ENCODE measurements around the gene SEPTIN8. TPM values are rescaled to one million over a fixed set of nuclear protein-coding genes. Genes with fewer than 3 reads are reported as not detected.

The SEPTIN8 gene
- total and polyA plus RNA-seq, 2 of the 8 experiments (the other 6 are each of a cell fraction or from before 2014, with no cell fraction given), result 21.2 to 33.0 TPM

DNA sequence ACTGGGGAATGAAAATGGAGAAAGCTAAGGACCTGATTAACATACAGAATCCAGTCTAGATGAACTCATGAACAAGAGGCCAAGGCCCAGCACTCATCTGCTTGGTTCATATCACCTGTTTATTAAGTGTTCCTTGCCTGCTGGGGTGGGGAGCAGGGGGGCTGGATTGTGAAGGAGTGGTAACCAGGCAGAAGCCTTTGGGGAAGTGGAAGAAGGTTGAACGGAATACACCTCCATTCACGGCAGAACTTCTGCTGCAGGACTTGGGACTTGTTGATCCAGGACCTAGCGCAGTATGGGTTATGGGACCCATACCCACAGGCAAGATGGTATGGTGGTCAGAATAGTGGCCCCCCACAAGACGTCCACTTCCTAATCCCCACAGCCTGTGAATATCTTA is 8.8 kb upstream of the SEPTIN8 start:
- Histone ChIP-seq H4K91ac (replicated peaks; ENCODE audit: insufficient read length, low read length) (no peak overlapping the region), H3K9me3 (ENCODE audit: insufficient read depth in 2 of 2, low read depth in 1 of 2, low read length in 1 of 2) (no peaks in the 10 kb centered on the region), H3K4ac (replicated peaks; ENCODE audit: insufficient read length, low read depth, low read length) (no peak overlapping the region), H3K4me3 (ENCODE audit: extremely low read depth in 1 of 4, insufficient read depth in 2 of 4, low read depth in 3 of 4, low read length in 4 of 4) (no peak overlapping the region), H3K27ac (ENCODE audit: low read depth, low read length) (no peak overlapping the region), H4K8ac (ENCODE audit: extremely low read depth, insufficient read depth, low read length) (no peak overlapping the region), H3K79me2 (ENCODE audit: control insufficient read depth in 1 of 2, insufficient read depth in 2 of 2, low read length in 2 of 2) (no peaks in the 10 kb centered on the region), H2AK5ac (ENCODE audit: low read depth, low read length) (no peak overlapping the region), H3K4me2 (ENCODE audit: insufficient read depth in 1 of 2, low read depth in 2 of 2, low read length in 2 of 2) (no peak overlapping the region), H3K36me3 (ENCODE audit: control insufficient read depth in 2 of 4, insufficient read depth in 4 of 4, low read length in 3 of 4) (no peaks in the 10 kb centered on the region), H2BK15ac (ENCODE audit: low read length) (no peak overlapping the region), H3K18ac (ENCODE audit: extremely low read depth, low read length) (no peak overlapping the region), H3K4me1 (replicated peaks in 1 of 4; ENCODE audit: control insufficient read depth in 3 of 4, insufficient read depth in 4 of 4, low read length in 3 of 4) (no peaks in the 10 kb centered on the region; a peak in 1 of 7 replicates), H2BK20ac (ENCODE audit: low read length) (no peak overlapping the region), H2BK120ac (replicated peaks; ENCODE audit: low read depth, low read length) (no peak overlapping the region), H3K23ac (ENCODE audit: insufficient read length) (no peak overlapping the region), H3K23me2 (ENCODE audit: low read depth, low read length) (no peaks in the 10 kb centered on the region), H2BK5ac (ENCODE audit: low read depth, low read length) (no peak overlapping the region), H2BK12ac (ENCODE audit: low read depth, low read length) (no peak overlapping the region), H3K9ac (replicated peaks in 1 of 4; ENCODE audit: extremely low read depth in 1 of 4, low read depth in 3 of 4, low read length in 3 of 4) (no peak overlapping the region), H3K79me1 (ENCODE audit: low read depth, low read length) (no peaks in the 10 kb centered on the region), H3K56ac (replicated peaks; ENCODE audit: insufficient read length, low read depth, low read length) (no peak overlapping the region), H2AFZ (ENCODE audit: low read length) (no peak overlapping the region), H3K14ac (ENCODE audit: insufficient read length) (no peak overlapping the region), H4K20me1 (replicated peaks in 1 of 2; ENCODE audit: control insufficient read depth in 1 of 2, insufficient read depth in 2 of 2, low read length in 2 of 2) (no peaks in the 10 kb centered on the region), H4K5ac (ENCODE audit: insufficient read length, low read depth, low read length) (no peak overlapping the region), H3K27me3 (replicated peaks in 1 of 4; ENCODE audit: control insufficient read depth in 3 of 4, extremely low read depth in 1 of 4, insufficient read depth in 3 of 4, low read length in 3 of 4) (no peaks in the 10 kb centered on the region)
- ChIA-PET POLR2A (ENCODE audit: partially characterized antibody) (interaction anchor here (0.9 to 1.5 kb wide), 2 partner anchors 8 to 37 kb away, joined by 4 to 5 read pairs; no protein-coding TSS in a partner anchor), CTCF (ENCODE audit: partially characterized antibody) (interaction anchor here (1.0 to 3.1 kb wide), 5 partner anchors 21 to 259 kb away, joined by 3 to 11 read pairs (median 4); partner anchors contain the start of gene CCNI2)
- WGBS, 2 experiments (ENCODE audit: extremely low coverage in 1 of 2, insufficient coverage in 1 of 2, insufficient read length in 1 of 2, insufficient replicate concordance in 2 of 2, low coverage in 1 of 2, low lambda C conversion rate in 2 of 2, missing lambda C conversion rate in 1 of 2), result 90% methylated on average over 4 of the region's 4 CpGs; no CpG with 5 or more reads in 1 of the 2 experiments
- DNase-seq (ENCODE audit: low read depth in 1 of 2, low spot score in 2 of 2), result no peak
- no peak for FAIRE-seq
- no peak for TF ChIP-seq SRF (IDR thresholded peaks at IDR 0.05; ENCODE audit: low read depth, low read length)

Data from H1 (cell line).